ENCODE data around the gene KHDRBS2.

Gene KHDRBS2

GRCh38 chr6:62285612-62286469 lies at the start of gene KHDRBS2:
TSS of gene KHDRBS2 (minus strand) at chr6:62286225.
- no peak within 1 kb of the TSS for H3K4me3 Mint-ChIP-seq
- no peaks in the 10 kb centered on the region for H3K4me1 Mint-ChIP-seq
- H3K27ac Mint-ChIP-seq = no peak within 1 kb of the TSS
- no peaks in the 10 kb centered on the region for H3K9me3 Mint-ChIP-seq
- H3K27me3 Mint-ChIP-seq = peaks cover 16% of the 10 kb centered on the region
- CTCF ChIA-PET = interaction anchor here (0.7 kb wide), 1 partner anchor 18 kb away, joined by 3 read pairs; no protein-coding TSS in a partner anchor
- peak; percentile 21 for DNase-seq
- no peaks in the 10 kb centered on the region for H3K36me3 Mint-ChIP-seq

- no peak overlapping the region for H3K4me3 Mint-ChIP-seq
- CTCF ChIA-PET = no interaction called here
- H3K27me3 Mint-ChIP-seq = no peaks in the 10 kb centered on the region
- no peaks in the 10 kb centered on the region for H3K36me3 Mint-ChIP-seq
- H3K27ac Mint-ChIP-seq = no peak overlapping the region
- no peaks in the 10 kb centered on the region for H3K4me1 Mint-ChIP-seq
- DNase-seq = no peak
- H3K9me3 Mint-ChIP-seq = peaks cover 6% of the 10 kb centered on the region
Measured at GRCh38 chr6:62328607-62329006, 42.6 kb upstream of the KHDRBS2 start.

GRCh38 chr6:62324834-62325233 lies 38.8 kb upstream of the KHDRBS2 start:
- no peak overlapping the region for H3K4me3 Mint-ChIP-seq
- no peaks in the 10 kb centered on the region for H3K27me3 Mint-ChIP-seq
- no peak overlapping the region for H3K27ac Mint-ChIP-seq
- no peak for DNase-seq
- H3K4me1 Mint-ChIP-seq = no peaks in the 10 kb centered on the region
- no peaks in the 10 kb centered on the region for H3K36me3 Mint-ChIP-seq
- CTCF ChIA-PET = no interaction called here
- H3K9me3 Mint-ChIP-seq = no peaks in the 10 kb centered on the region

GRCh38 chr6:62323818-62324431 lies 37.9 kb upstream of the KHDRBS2 start:
- no peak for DNase-seq
- no peaks in the 10 kb centered on the region for H3K27me3 Mint-ChIP-seq
- no peak overlapping the region for H3K4me3 Mint-ChIP-seq
- CTCF ChIA-PET = no interaction called here
- no peaks in the 10 kb centered on the region for H3K36me3 Mint-ChIP-seq
- H3K9me3 Mint-ChIP-seq = no peaks in the 10 kb centered on the region
- no peaks in the 10 kb centered on the region for H3K4me1 Mint-ChIP-seq
- no peak overlapping the region for H3K27ac Mint-ChIP-seq

- Mint-ChIP-seq H3K4me1 (no peaks in the 10 kb centered on the region), H3K27ac (no peak overlapping the region), H3K36me3 (no peaks in the 10 kb centered on the region), H3K4me3 (no peak overlapping the region), H3K27me3 (no peaks in the 10 kb centered on the region), H3K9me3 (no peaks in the 10 kb centered on the region)
- CTCF ChIA-PET = no interaction called here
- no peak for DNase-seq
Measured at GRCh38 chr6:62298745-62299392, 12.8 kb upstream of the KHDRBS2 start.

GRCh38 chr6:62296541-62296940 lies 10.5 kb upstream of the KHDRBS2 start:
- Mint-ChIP-seq H3K27me3 (no peaks in the 10 kb centered on the region), H3K4me3 (no peak overlapping the region), H3K27ac (no peak overlapping the region), H3K9me3 (no peaks in the 10 kb centered on the region), H3K36me3 (no peaks in the 10 kb centered on the region), H3K4me1 (no peaks in the 10 kb centered on the region)
- CTCF ChIA-PET = no interaction called here
- DNase-seq = no peak

GRCh38 chr6:62288974-62289373 lies 2.9 kb upstream of the KHDRBS2 start:
- CTCF ChIA-PET = no interaction called here
- Mint-ChIP-seq H3K27ac (no peak overlapping the region), H3K9me3 (no peaks in the 10 kb centered on the region), H3K36me3 (no peaks in the 10 kb centered on the region), H3K4me1 (no peaks in the 10 kb centered on the region), H3K27me3 (peaks cover 16% of the 10 kb centered on the region), H3K4me3 (no peak overlapping the region)
- no peak for DNase-seq

- H3K9me3 Mint-ChIP-seq = no peaks in the 10 kb centered on the region
- H3K27me3 Mint-ChIP-seq = peaks cover 16% of the 10 kb centered on the region
- no peaks in the 10 kb centered on the region for H3K36me3 Mint-ChIP-seq
- CTCF ChIA-PET = no interaction called here
- no peak overlapping the region for H3K27ac Mint-ChIP-seq
- H3K4me1 Mint-ChIP-seq = no peaks in the 10 kb centered on the region
- no peak overlapping the region for H3K4me3 Mint-ChIP-seq
- DNase-seq = no peak
Measured at GRCh38 chr6:62288562-62288961, 2.5 kb upstream of the KHDRBS2 start.

GRCh38 chr6:62286470-62286843 lies 432 bp upstream of the KHDRBS2 start:
- Mint-ChIP-seq H3K9me3 (no peaks in the 10 kb centered on the region), H3K27me3 (peaks cover 16% of the 10 kb centered on the region), H3K4me3 (no peak overlapping the region), H3K4me1 (no peaks in the 10 kb centered on the region), H3K27ac (no peak overlapping the region), H3K36me3 (no peaks in the 10 kb centered on the region)
- DNase-seq = no peak
- CTCF ChIA-PET = interaction anchor here (0.7 kb wide), 1 partner anchor 18 kb away, joined by 3 read pairs; no protein-coding TSS in a partner anchor

- no peak overlapping the region for H3K4me3 Mint-ChIP-seq
Measured at GRCh38 chr6:62284725-62285124, 1.3 kb downstream of the KHDRBS2 start.

GRCh38 chr6:62283796-62284411 lies 2.1 kb downstream of the KHDRBS2 start:
- H3K4me3 Mint-ChIP-seq = no peak overlapping the region
- H3K27ac Mint-ChIP-seq = no peak overlapping the region
- H3K9me3 Mint-ChIP-seq = no peaks in the 10 kb centered on the region
- H3K36me3 Mint-ChIP-seq = no peaks in the 10 kb centered on the region
- peaks cover 16% of the 10 kb centered on the region for H3K27me3 Mint-ChIP-seq
- CTCF ChIA-PET = interaction anchor here (0.6 kb wide), 1 partner anchor 1533 kb away, joined by 3 read pairs; no protein-coding TSS in a partner anchor
- no peaks in the 10 kb centered on the region for H3K4me1 Mint-ChIP-seq
- DNase-seq = no peak

More at GRCh38 chr6:62284725-62285124, 1.3 kb downstream of the KHDRBS2 start:
- H3K4me1 Mint-ChIP-seq = no peaks in the 10 kb centered on the region
- no peaks in the 10 kb centered on the region for H3K36me3 Mint-ChIP-seq
- DNase-seq = no peak
- H3K27me3 Mint-ChIP-seq = peaks cover 16% of the 10 kb centered on the region
- CTCF ChIA-PET = no interaction called here
- no peaks in the 10 kb centered on the region for H3K9me3 Mint-ChIP-seq
- H3K27ac Mint-ChIP-seq = no peak overlapping the region

GRCh38 chr6:62283365-62283764 lies 2.7 kb downstream of the KHDRBS2 start:
- no peaks in the 10 kb centered on the region for H3K4me1 Mint-ChIP-seq
- H3K27me3 Mint-ChIP-seq = peaks cover 16% of the 10 kb centered on the region
- CTCF ChIA-PET = no interaction called here

GRCh38 chr6:62280099-62280498 lies 5.9 kb downstream of the KHDRBS2 start:
- Mint-ChIP-seq H3K36me3 (no peaks in the 10 kb centered on the region), H3K4me1 (no peaks in the 10 kb centered on the region), H3K4me3 (no peak overlapping the region), H3K9me3 (no peaks in the 10 kb centered on the region), H3K27me3 (no peaks in the 10 kb centered on the region), H3K27ac (no peak overlapping the region)
- no peak for DNase-seq
- CTCF ChIA-PET = no interaction called here

More at GRCh38 chr6:62283365-62283764, 2.7 kb downstream of the KHDRBS2 start:
- no peak overlapping the region for H3K4me3 Mint-ChIP-seq
- H3K36me3 Mint-ChIP-seq = no peaks in the 10 kb centered on the region
- no peak overlapping the region for H3K27ac Mint-ChIP-seq
- H3K9me3 Mint-ChIP-seq = no peaks in the 10 kb centered on the region
- no peak for DNase-seq

GRCh38 chr6:62272114-62272513 lies 13.9 kb downstream of the KHDRBS2 start:
- CTCF ChIA-PET = no interaction called here
- H3K4me3 Mint-ChIP-seq = no peak overlapping the region
- H3K9me3 Mint-ChIP-seq = no peaks in the 10 kb centered on the region
- no peaks in the 10 kb centered on the region for H3K27me3 Mint-ChIP-seq
- DNase-seq = no peak
- H3K36me3 Mint-ChIP-seq = no peaks in the 10 kb centered on the region
- no peak overlapping the region for H3K27ac Mint-ChIP-seq
- H3K4me1 Mint-ChIP-seq = no peaks in the 10 kb centered on the region

Data from activated naive CD4-positive, alpha-beta T cell treated with anti-CD3 and anti-CD28 coated beads, Interleukin-2, amount 10 ng/mL, durations not matched to agents 7 days and 5 days (primary cell).